Activated CD8-positive, alpha-beta T cell treated with anti-CD3 and anti-CD28 coated beads for 36 hours (primary cell): ENCODE results near the gene DPM2. TPM values are rescaled to one million over a fixed set of nuclear protein-coding genes. Genes with fewer than 3 reads are reported as not detected.
A peak's percentile ranks its signal among the peaks of the same experiment; 100 is the strongest.

Source experiments
- ATAC-seq: fragments of 200-7000 bp; cut with Tn5 transposase; one replicate; pipeline ENCODE4 v1.10.0; 2021; ENCODE audit warnings: mild to moderate bottlenecking, moderate library complexity
- CTCF ChIA-PET: fragments of 350-600 bp; sonication (Branson Sonifier 250); formaldehyde crosslinking; loops from one replicate; lab custom pipeline; 2021; ENCODE audit warnings: antibody characterized with exemption; lab: Charles Lee
- POLR2A ChIA-PET: fragments of 350-600 bp; sonication (Branson Sonifier 250); formaldehyde crosslinking; loops from one replicate; lab custom pipeline; 2021; ENCODE audit warnings: antibody characterized with exemption; lab: Charles Lee
- DNase-seq: peaks from one replicate; pipeline ENCODE4 v3.0.0-alpha.2; 2020
- H3K27ac Mint-ChIP-seq: one replicate; pipeline ENCODE4 v1.8.0; 2021; ENCODE audit warnings: mild to moderate bottlenecking, mixed read lengths
- H3K27me3 Mint-ChIP-seq: one replicate; pipeline ENCODE4 v1.8.0; 2021; ENCODE audit warnings: mixed read lengths
- H3K36me3 Mint-ChIP-seq: one replicate; pipeline ENCODE4 v1.8.0; 2021; ENCODE audit warnings: low read depth, mixed read lengths
- H3K4me1 Mint-ChIP-seq: one replicate; pipeline ENCODE4 v1.8.0; 2021; ENCODE audit warnings: low read depth, mixed read lengths
- H3K4me3 Mint-ChIP-seq: one replicate; pipeline ENCODE4 v1.8.0; 2021; ENCODE audit warnings: mild to moderate bottlenecking, moderate library complexity, mixed read lengths
- H3K9me3 Mint-ChIP-seq: one replicate; pipeline ENCODE4 v1.8.0; 2021; ENCODE audit warnings: mixed read lengths
- CTCF ChIP-seq: fragments of 200-600 bp; IDR thresholded peaks from one replicate; pipeline ENCODE4 v1.8.0; 2022; ENCODE audit warnings: antibody characterized with exemption, mild to moderate bottlenecking
- intact Hi-C: fragments of 100-400 bp; cut with micrococcal nuclease; formaldehyde crosslinking; loops from one replicate; pipeline ENCODE4 v1.10.0; 2022
- total RNA-seq, 2 experiments: library from RNA; stranded (reverse); gene quantifications; one replicate each; pipeline ENCODE4 v1.2.3, GENCODE V29; 2021

Gene DPM2
- total RNA-seq, 2 experiments from 2014 or later, result 41.3 to 43.9 TPM

GRCh38 chr9:127937056-127937387 is 632 bp downstream of the DPM2 start:
- no peak for TF ChIP-seq CTCF
- POLR2A ChIA-PET, result interaction anchor here (0.9 to 1.8 kb wide), 14 partner anchors 9 to 159 kb away, joined by 3 to 13 read pairs (median 4); partner anchors contain the start of gene SH2D3C
- intact Hi-C loops, result loop anchor here (5.0 kb wide), 1 partner anchor 40 kb away; no protein-coding TSS in a partner anchor
- peak overlapping the region; percentile 95 for H3K27ac Mint-ChIP-seq
- H3K27me3 Mint-ChIP-seq, result no peaks in the 10 kb centered on the region
- CTCF ChIA-PET, result interaction anchor here (1.0 to 1.4 kb wide), 3 partner anchors 16 to 99 kb away, joined by 3 to 4 read pairs (median 3); no protein-coding TSS in a partner anchor
- H3K9me3 Mint-ChIP-seq, result no peaks in the 10 kb centered on the region
- H3K4me3 Mint-ChIP-seq, result peak overlapping the region; percentile 93
- no peak for ATAC-seq
- no peak for DNase-seq
- peaks cover 36% of the 10 kb centered on the region for H3K36me3 Mint-ChIP-seq
- peaks cover 36% of the 10 kb centered on the region for H3K4me1 Mint-ChIP-seq

- DNase-seq (no peak), ATAC-seq (no peak)
- Mint-ChIP-seq H3K27me3 (no peaks in the 10 kb centered on the region), H3K9me3 (no peaks in the 10 kb centered on the region), H3K36me3 (peaks cover 35% of the 10 kb centered on the region), H3K27ac (peak overlapping the region; percentile 95), H3K4me3 (peak overlapping the region; percentile 93), H3K4me1 (peaks cover 39% of the 10 kb centered on the region)
- POLR2A ChIA-PET, result interaction anchor here (1.0 to 1.8 kb wide), 13 partner anchors 8 to 156 kb away, joined by 3 to 13 read pairs (median 4); no protein-coding TSS in a partner anchor
- no peak for TF ChIP-seq CTCF
- intact Hi-C loops, result loop anchor here (5.0 kb wide), 1 partner anchor 41 kb away; no protein-coding TSS in a partner anchor
- CTCF ChIA-PET, result interaction anchor here (1.4 to 1.8 kb wide), 3 partner anchors 15 to 99 kb away, joined by 3 to 6 read pairs (median 4); no protein-coding TSS in a partner anchor
Measured at GRCh38 chr9:127936347-127936852, 1.3 kb downstream of the DPM2 start.

- DNase-seq, result peak; percentile 64
- peak overlapping the region; percentile 93 for H3K4me3 Mint-ChIP-seq
- POLR2A ChIA-PET, result interaction anchor here (0.7 to 1.8 kb wide), 4 partner anchors 19 to 156 kb away, joined by 3 to 4 read pairs (median 3); partner anchors contain the start of gene ST6GALNAC4
- CTCF ChIA-PET, result interaction anchor here (1.8 to 3.7 kb wide), 2 partner anchors 8 to 14 kb away, joined by 6 to 22 read pairs; no protein-coding TSS in a partner anchor
- intact Hi-C loops, result loop anchor here (5.0 kb wide), 1 partner anchor 42 kb away; no protein-coding TSS in a partner anchor
- H3K9me3 Mint-ChIP-seq, result no peaks in the 10 kb centered on the region
- no peaks in the 10 kb centered on the region for H3K27me3 Mint-ChIP-seq
- peak; percentile 15 for ATAC-seq
- peaks cover 33% of the 10 kb centered on the region for H3K36me3 Mint-ChIP-seq
- H3K4me1 Mint-ChIP-seq, result peaks cover 44% of the 10 kb centered on the region
- peak overlapping the region; percentile 95 for H3K27ac Mint-ChIP-seq
- TF ChIP-seq CTCF, result no peak
Measured at GRCh38 chr9:127935765-127936221, 1.9 kb downstream of the DPM2 start.

DNA sequence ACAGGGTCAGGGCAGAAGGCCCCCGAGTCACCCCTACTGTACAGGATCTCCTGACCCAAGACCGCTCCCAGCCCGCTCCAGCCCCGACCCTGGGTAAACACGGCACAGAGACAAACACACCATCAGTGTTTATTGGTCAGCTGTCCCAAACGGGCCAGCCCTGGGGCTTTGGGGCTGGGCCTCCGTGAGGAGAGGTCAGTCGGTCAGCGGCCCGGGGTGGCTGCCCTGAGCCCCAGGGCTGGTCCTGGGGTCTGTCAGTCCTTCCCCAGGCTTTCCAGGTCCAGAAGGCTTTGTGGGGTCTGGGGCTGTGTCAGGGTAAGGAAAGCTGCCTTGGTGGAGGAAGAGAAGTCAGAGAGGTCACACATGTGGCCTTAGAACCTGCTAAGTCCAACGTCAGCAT is 2.7 kb downstream of the DPM2 start:
- peaks cover 47% of the 10 kb centered on the region for H3K4me1 Mint-ChIP-seq
- no peak for TF ChIP-seq CTCF
- intact Hi-C loops, result loop anchor here (5.0 kb wide), 1 partner anchor 42 kb away; no protein-coding TSS in a partner anchor
- POLR2A ChIA-PET, result interaction anchor here (0.6 to 0.7 kb wide), 3 partner anchors 14 to 72 kb away, joined by 3 to 4 read pairs (median 3); partner anchors contain the start of gene ST6GALNAC4
- H3K27me3 Mint-ChIP-seq, result no peaks in the 10 kb centered on the region
- ATAC-seq (no peak), DNase-seq (no peak)
- H3K27ac Mint-ChIP-seq, result no peak overlapping the region
- CTCF ChIA-PET, result interaction anchor here (1.8 to 3.7 kb wide), 2 partner anchors 8 to 13 kb away, joined by 6 to 22 read pairs; no protein-coding TSS in a partner anchor
- peak overlapping the region; percentile 21 for H3K4me3 Mint-ChIP-seq
- H3K36me3 Mint-ChIP-seq, result peaks cover 33% of the 10 kb centered on the region
- H3K9me3 Mint-ChIP-seq, result no peaks in the 10 kb centered on the region
